Neuronal stem cell (in vitro differentiated cells): ENCODE data around the gene PGAP3.
A peak's percentile ranks its signal among the peaks of the same experiment; 100 is the strongest.

ENCODE experiments used
- DNase-seq: peaks from one replicate; pipeline ENCODE4 v3.0.0-alpha.2; 2013; ENCODE audit warnings: low spot score
- H2AFZ ChIP-seq: one replicate; pipeline ENCODE4 v1.6.1; 2013; ENCODE audit warnings: mild to moderate bottlenecking, low read length, inconsistent platforms
- H2AK5ac ChIP-seq: 2 replicates; pipeline ENCODE4 v1.6.1; 2013; ENCODE audit warnings: low read depth, mild to moderate bottlenecking, inconsistent platforms, low read length, moderate library complexity, mixed read lengths
- H2BK120ac ChIP-seq: 2 replicates; pipeline ENCODE4 v1.6.1; 2013; ENCODE audit warnings: low read depth, mild to moderate bottlenecking, inconsistent platforms, low read length, moderate library complexity, mixed read lengths
- H2BK12ac ChIP-seq: one replicate; pipeline ENCODE4 v1.6.1; 2013; ENCODE audit warnings: low read length, inconsistent platforms
- H2BK15ac ChIP-seq: 2 replicates; pipeline ENCODE4 v1.6.1; 2013; ENCODE audit warnings: mild to moderate bottlenecking, low read length, inconsistent platforms, mixed read lengths
- H2BK5ac ChIP-seq: one replicate; pipeline ENCODE4 v1.6.1; 2013; ENCODE audit warnings: inconsistent platforms, mild to moderate bottlenecking, low read length, moderate library complexity
- H3K14ac ChIP-seq: one replicate; pipeline ENCODE4 v1.6.1; 2013; ENCODE audit warnings: low read length, inconsistent platforms
- H3K18ac ChIP-seq: 2 replicates; pipeline ENCODE4 v1.6.1; 2013; ENCODE audit warnings: low read length, inconsistent platforms
- H3K23ac ChIP-seq: 2 replicates; pipeline ENCODE4 v1.6.1; 2013; ENCODE audit warnings: low read depth, mild to moderate bottlenecking, mixed read lengths, low read length, inconsistent platforms; ENCODE audit not compliant: poor library complexity
- H3K27ac ChIP-seq: replicated peaks from 3 replicates; pipeline ENCODE4 v1.5.1; 2013; ENCODE audit warnings: low read length, inconsistent platforms
- H3K27me3 ChIP-seq, 3 experiments: 2 replicates each; pipeline ENCODE4 v1.6.1; 2013; ENCODE audit warnings: low read length in 3 of 3, mild to moderate bottlenecking in 2 of 3, inconsistent platforms in 1 of 3, low read depth in 1 of 3, mixed read lengths in 1 of 3, moderate library complexity in 1 of 3; ENCODE audit not compliant: control insufficient read depth in 3 of 3, insufficient read depth in 3 of 3
- H3K36me3 ChIP-seq, 2 donors: replicated peaks in 1 of 2; 2 replicates each; pipeline ENCODE4 v1.6.1; 2013; ENCODE audit warnings: low read length in 2 of 2; ENCODE audit not compliant: control insufficient read depth in 2 of 2, insufficient read depth in 2 of 2
- H3K4ac ChIP-seq: 2 replicates; pipeline ENCODE4 v1.6.1; 2013; ENCODE audit warnings: inconsistent platforms, mild to moderate bottlenecking, low read length, moderate library complexity
- H3K4me1 ChIP-seq, 2 donors: 1 replicate in 1 of 2; 2 replicates in 1 of 2; pipeline ENCODE4 v1.6.1; 2013; ENCODE audit warnings: low read length in 2 of 2, low read depth in 1 of 2; ENCODE audit not compliant: control insufficient read depth in 2 of 2, insufficient read depth in 1 of 2
- H3K4me2 ChIP-seq: one replicate; pipeline ENCODE4 v1.6.1; 2013; ENCODE audit warnings: mild to moderate bottlenecking, low read length, inconsistent platforms; ENCODE audit not compliant: insufficient read depth, poor library complexity, severe bottlenecking
- H3K4me3 ChIP-seq, 2 donors: 2 replicates each; pipeline ENCODE4 v1.5.1; 2013; ENCODE audit warnings: low read length in 2 of 2, mild to moderate bottlenecking in 2 of 2, inconsistent platforms in 1 of 2, moderate library complexity in 1 of 2
- H3K79me1 ChIP-seq: one replicate; pipeline ENCODE4 v1.6.1; 2013; ENCODE audit warnings: low read depth, mild to moderate bottlenecking, inconsistent platforms, low read length, moderate library complexity
- H3K9ac ChIP-seq: one replicate; pipeline ENCODE4 v1.6.1; 2013; ENCODE audit warnings: mild to moderate bottlenecking, low read depth, low read length, inconsistent platforms; ENCODE audit not compliant: poor library complexity
- H3K9me3 ChIP-seq, 2 donors: replicated peaks in 1 of 2; 2 replicates each; pipeline versions ENCODE3 to v1.6.1; 2013; ENCODE audit warnings: low read length in 2 of 2, mild to moderate bottlenecking in 2 of 2, inconsistent platforms in 1 of 2, low read depth in 1 of 2, mixed read lengths in 1 of 2, moderate library complexity in 1 of 2; ENCODE audit not compliant: control insufficient read depth in 2 of 2, insufficient read depth in 1 of 2
- H4K8ac ChIP-seq: one replicate; pipeline ENCODE4 v1.6.1; 2013; ENCODE audit warnings: low read depth, mild to moderate bottlenecking, inconsistent platforms, low read length, moderate library complexity
- H4K91ac ChIP-seq: one replicate; pipeline ENCODE4 v1.6.1; 2013; ENCODE audit warnings: low read length, low read depth, mild to moderate bottlenecking, inconsistent platforms; ENCODE audit not compliant: poor library complexity
- WGBS, 2 donors: extraction: QIAGEN DNeasy Blood & Tissue Kit; methylation state at CpG; one replicate each; pipeline ENCODE4 v1.1.7; 2013; ENCODE audit warnings: missing lambda C conversion rate in 2 of 2, mixed read lengths in 1 of 2; ENCODE audit not compliant: insufficient read length in 2 of 2, insufficient replicate concordance in 1 of 2; ENCODE audit errors: extremely low coverage in 2 of 2; 5-methylcytosine and 5-hydroxymethylcytosine counted together

The PGAP3 gene

GRCh38 chr17:39662551-39663339 lies 25.1 kb downstream of the PGAP3 start:
- peaks cover 13% of the 10 kb centered on the region for H3K79me1 ChIP-seq
- H3K4ac ChIP-seq: no peak overlapping the region
- peak overlapping the region; percentile 92 for H2AK5ac ChIP-seq
- H3K27me3 ChIP-seq: peaks cover 0 to 19% (median 0%) of the 10 kb centered on the region in 3 experiments
- no CpG with 5 or more reads among the region's 22 CpGs for WGBS, 2 donors
- no peak overlapping the region for H3K4me3 ChIP-seq
- peak overlapping the region; percentile 92 for H3K18ac ChIP-seq
- peaks cover 34 to 52% of the 10 kb centered on the region in 2 donors for H3K36me3 ChIP-seq
- no peak overlapping the region for H2BK15ac ChIP-seq
- no peak overlapping the region for H2AFZ ChIP-seq
- peak overlapping the region; percentile 30 for H2BK12ac ChIP-seq
- peak overlapping the region; percentile 47 for H2BK120ac ChIP-seq
- H3K4me1 ChIP-seq: peaks cover 6 to 24% of the 10 kb centered on the region in 2 donors
- peak overlapping the region; percentile 43 for H3K23ac ChIP-seq
- H3K27ac ChIP-seq: peak overlapping the region; percentile 54
- no peak for DNase-seq
- no peak overlapping the region for H3K14ac ChIP-seq
- no peak overlapping the region for H4K8ac ChIP-seq
- H3K4me2 ChIP-seq: peak overlapping the region; percentile 18
- H3K9me3 ChIP-seq: no peaks in the 10 kb centered on the region
- no peak overlapping the region for H4K91ac ChIP-seq
- peak overlapping the region; percentile 90 for H2BK5ac ChIP-seq
- H3K9ac ChIP-seq: peak overlapping the region; percentile 63

GRCh38 chr17:39661744-39662541 lies 25.9 kb downstream of the PGAP3 start:
- Histone ChIP-seq H3K18ac (peak overlapping the region; percentile 17), H3K9ac (peak overlapping the region; percentile 9), H3K27ac (no peak overlapping the region), H3K23ac (peak overlapping the region; percentile 35), H3K4me2 (peak overlapping the region; percentile 18), H2BK120ac (no peak overlapping the region), H3K14ac (no peak overlapping the region), H4K8ac (no peak overlapping the region), H3K4ac (no peak overlapping the region), H3K36me3 (peaks cover 37 to 55% of the 10 kb centered on the region in 2 donors), H2AFZ (no peak overlapping the region), H3K27me3 (peaks cover 0 to 11% (median 0%) of the 10 kb centered on the region in 3 experiments), H2AK5ac (peak overlapping the region; percentile 92), H3K9me3 (no peaks in the 10 kb centered on the region), H3K79me1 (peaks cover 11% of the 10 kb centered on the region), H3K4me3 (no peak overlapping the region), H2BK15ac (no peak overlapping the region), H2BK5ac (peak overlapping the region; percentile 3), H3K4me1 (peaks cover 4 to 23% of the 10 kb centered on the region in 2 donors), H2BK12ac (no peak overlapping the region), H4K91ac (no peak overlapping the region)
- no CpG with 5 or more reads among the region's 8 CpGs for WGBS, 2 donors
- no peak for DNase-seq

GRCh38 chr17:39660397-39661385 lies 27.2 kb downstream of the PGAP3 start:
- Histone ChIP-seq H3K36me3 (peaks cover 37 to 62% of the 10 kb centered on the region in 2 donors), H3K79me1 (peaks cover 11% of the 10 kb centered on the region), H3K4me2 (no peak overlapping the region), H3K4me1 (peaks cover 0 to 17% of the 10 kb centered on the region in 2 donors), H3K4me3 (no peak overlapping the region), H2BK5ac (peak overlapping the region; percentile 5), H3K14ac (no peak overlapping the region), H3K9ac (peak overlapping the region; percentile 70), H4K91ac (no peak overlapping the region), H3K27ac (no peak overlapping the region), H2AFZ (no peak overlapping the region), H2BK15ac (peak overlapping the region; percentile 24), H3K4ac (no peak overlapping the region), H2AK5ac (no peak overlapping the region), H2BK120ac (no peak overlapping the region), H3K23ac (peak overlapping the region; percentile 34), H3K9me3 (no peaks in the 10 kb centered on the region), H4K8ac (no peak overlapping the region), H3K18ac (peak overlapping the region; percentile 35), H3K27me3 (peaks cover 0 to under 1% (median 0%) of the 10 kb centered on the region in 3 experiments), H2BK12ac (peak overlapping the region; percentile 16)
- no CpG with 5 or more reads among the region's 35 CpGs for WGBS, 2 donors
- no peak for DNase-seq
